ENCODE measurements around the gene COX11.

COX11 gene

GRCh38 chr17:54956791-54957190 is 11.7 kb downstream of the COX11 start:
- DNase-seq, result peak; percentile 97

- DNase-seq, result no peak
Measured at GRCh38 chr17:54951286-54951685, 17.2 kb downstream of the COX11 start.

- DNase-seq, result no peak
Measured at GRCh38 chr17:54950116-54950515, 18.3 kb downstream of the COX11 start.

- no peak for DNase-seq
Measured at GRCh38 chr17:54948380-54948779, 20.1 kb downstream of the COX11 start.

GRCh38 chr17:54947396-54947795 is 21.1 kb downstream of the COX11 start:
- no peak for DNase-seq

GRCh38 chr17:54945671-54946070 is 22.8 kb downstream of the COX11 start:
- no peak for DNase-seq

GRCh38 chr17:54945231-54945630 is 23.2 kb downstream of the COX11 start:
- DNase-seq, result no peak

- no peak for DNase-seq
Measured at GRCh38 chr17:54944796-54945195, 23.7 kb downstream of the COX11 start.

- no peak for DNase-seq
Measured at GRCh38 chr17:54941285-54941684, 27.2 kb downstream of the COX11 start.

- no peak for DNase-seq
Measured at GRCh38 chr17:54937426-54937825, 31.0 kb downstream of the COX11 start.

GRCh38 chr17:54937018-54937417 is 31.4 kb downstream of the COX11 start:
- no peak for DNase-seq

- DNase-seq, result no peak
Measured at GRCh38 chr17:54935471-54935870, 33.0 kb downstream of the COX11 start.

GRCh38 chr17:54933921-54934320 is 34.5 kb downstream of the COX11 start:
- DNase-seq, result no peak

- no peak for DNase-seq
Measured at GRCh38 chr17:54932711-54933110, 35.7 kb downstream of the COX11 start.

GRCh38 chr17:54927525-54927924 is 40.9 kb downstream of the COX11 start:
- DNase-seq, result no peak

- no peak for DNase-seq
Measured at GRCh38 chr17:54924405-54924804, 44.0 kb downstream of the COX11 start.

GRCh38 chr17:54920819-54921218 is 47.6 kb downstream of the COX11 start:
- DNase-seq, result no peak

- no peak for DNase-seq
Measured at GRCh38 chr17:54919425-54919824, 49.0 kb downstream of the COX11 start.

GRCh38 chr17:54916721-54917120 is 51.7 kb downstream of the COX11 start:
- no peak for DNase-seq
